Adrenal gland (tissue), 12 donors: ENCODE results near the gene ART3. TPM values are rescaled to one million over a fixed set of nuclear protein-coding genes. Genes with fewer than 3 reads are reported as not detected.

Experiments
- DNase-seq, 7 donors: peaks; one replicate each; pipeline ENCODE4 v3.0.0-alpha.2; 2019 to 2020
- H3K27ac ChIP-seq, 5 donors: fragments of 200-600 bp; sonication (generic) in 4 of 5; 1 replicate in 3 of 5; 2 replicates in 2 of 5; pipeline versions ENCODE4 v1.5.1 to v1.8.0; 2016 to 2020; ENCODE audit warnings: mild to moderate bottlenecking in 1 of 5
- H3K27me3 ChIP-seq: fragments of 200-600 bp; 2 replicates; pipeline ENCODE4 v1.8.0; 2021
- H3K36me3 ChIP-seq, 2 donors: fragments of 200-600 bp; replicated peaks in 1 of 2; 1 replicate in 1 of 2; 2 replicates in 1 of 2; pipeline versions ENCODE4 v1.5.1 to v1.8.0; 2018 to 2022
- H3K4me1 ChIP-seq, 2 donors: fragments of 200-600 bp; replicated peaks in 1 of 2; 1 replicate in 1 of 2; 2 replicates in 1 of 2; pipeline versions ENCODE4 v1.5.1 to v1.8.0; 2018 to 2021
- H3K4me3 ChIP-seq, 4 donors: fragments of 200-600 bp; sonication (generic) in 3 of 4; one replicate each; pipeline ENCODE4 v1.5.1; 2016 to 2018
- H3K9me3 ChIP-seq, 3 donors: fragments of 200-600 bp; sonication (generic) in 1 of 3; replicated peaks in 1 of 3; 1 replicate in 2 of 3; 2 replicates in 1 of 3; pipeline versions ENCODE4 v1.5.1 to v1.8.0; 2016 to 2021
- POLR2A ChIP-seq, 2 donors: fragments of 450-650 bp; IDR thresholded peaks; one replicate each; pipeline ENCODE4 v1.6.1; 2017; ENCODE audit warnings: antibody characterized with exemption in 2 of 2, mild to moderate bottlenecking in 2 of 2, moderate library complexity in 1 of 2
- WGBS, 4 donors: extraction: QIAGEN DNeasy Blood & Tissue Kit in 2 of 4; methylation state at CpG; one replicate each; pipeline versions ENCODE4 v1.1.5 to v1.1.7; 2013 to 2017; 5-methylcytosine and 5-hydroxymethylcytosine counted together
- intact Hi-C, 2 donors: fragments of 100-400 bp; cut with DNase I; formaldehyde crosslinking; loops; one replicate each; pipeline versions ENCODE4 v1.14.1 to v1.15.0; 2022 to 2023
- polyA plus RNA-seq, 3 donors: library from polyadenylated mRNA; stranded (reverse); fragments of 200-250 nt in 2 of 3; fragments of 350-450 nt in 1 of 3; fragmentation: Illumina TruSeq in 1 of 3; extraction: RNeasy Lipid Tissue Mini Kit (QIAGEN cat#74804) in 1 of 3; gene quantifications; one replicate each; pipeline ENCODE4 v1.2.3, GENCODE V29; 2013 to 2014
- total RNA-seq, 9 donors: library from RNA; depleted of rRNA in 4 of 9; stranded (reverse); fragments of >200 nt in 4 of 9; fragments of 120-200 nt in 1 of 9; fragmentation: NEBNext Ultra II Directional in 1 of 9; extraction: Animal tissue kit (Norgen Biotek cat#: 25700) in 1 of 9; gene quantifications; one replicate each; pipeline versions ENCODE4 v1.1.0 to v1.2.4, GENCODE V29; 2013 to 2023
- TF ChIP-seq, protein P1 (sequence below), 6 experiments: fragments of 450-650 bp in 4 of 6; fragments of 200-600 bp in 2 of 6; sonication (generic) in 1 of 6; IDR thresholded peaks; 1 replicate in 5 of 6; 2 replicates in 1 of 6; pipeline versions ENCODE4 v1.5.1 to v1.8.0; 2016 to 2021; ENCODE audit warnings: antibody characterized with exemption in 6 of 6, mild to moderate bottlenecking in 2 of 6, moderate library complexity in 1 of 6
- donor health status: healthy with polysubstance abuse.
- donor health status: Bipolar disorder and iron deficiency.
- donor health status: DM: yes; HTN: yes; CAD: no.
- donor health status: DM: no; HTN: no; CAD: no.
- donor health status: DM: no; HTN: no; CAD: no.
- donor health status: DM: yes; HTN: yes; CAD: no.

Gene ART3
- total and polyA plus RNA-seq, 12 donors, result 0.16 to 1.1 (median 0.70) TPM; not detected in 7

DNA sequence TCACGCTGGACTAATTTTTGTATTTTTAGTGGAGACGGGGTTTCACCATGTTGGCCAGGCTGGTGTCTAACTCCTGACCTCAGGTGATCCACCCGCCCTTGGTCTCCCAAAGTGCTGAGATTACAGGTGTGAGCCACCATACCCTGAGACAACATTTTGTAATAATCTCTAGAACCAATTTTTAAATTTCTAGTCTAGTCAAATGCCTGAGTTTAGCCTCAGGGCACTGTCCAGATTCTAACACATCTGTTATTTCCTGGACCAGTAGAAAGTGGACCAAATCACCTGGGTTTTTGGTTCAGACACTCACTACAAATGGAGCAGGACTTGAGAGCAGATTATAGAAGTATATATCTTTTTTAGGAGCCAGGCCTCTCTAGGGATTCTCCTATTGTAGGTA, 21.6 kb downstream of the ART3 start:
- WGBS, 4 donors, result 79 to 94% (median 91%) methylated on average over 3 of the region's 3 CpGs
- Histone ChIP-seq H3K27ac (no peak overlapping the region), H3K4me3 (no peak overlapping the region), H3K27me3 (no peaks in the 10 kb centered on the region), H3K4me1 (peaks cover 0 to under 1% of the 10 kb centered on the region in 2 donors), H3K9me3 (no peaks in the 10 kb centered on the region), H3K36me3 (no peaks in the 10 kb centered on the region)
- no peak for TF ChIP-seq POLR2A (IDR thresholded peaks at IDR 0.05)
- TF ChIP-seq, protein P1, sequence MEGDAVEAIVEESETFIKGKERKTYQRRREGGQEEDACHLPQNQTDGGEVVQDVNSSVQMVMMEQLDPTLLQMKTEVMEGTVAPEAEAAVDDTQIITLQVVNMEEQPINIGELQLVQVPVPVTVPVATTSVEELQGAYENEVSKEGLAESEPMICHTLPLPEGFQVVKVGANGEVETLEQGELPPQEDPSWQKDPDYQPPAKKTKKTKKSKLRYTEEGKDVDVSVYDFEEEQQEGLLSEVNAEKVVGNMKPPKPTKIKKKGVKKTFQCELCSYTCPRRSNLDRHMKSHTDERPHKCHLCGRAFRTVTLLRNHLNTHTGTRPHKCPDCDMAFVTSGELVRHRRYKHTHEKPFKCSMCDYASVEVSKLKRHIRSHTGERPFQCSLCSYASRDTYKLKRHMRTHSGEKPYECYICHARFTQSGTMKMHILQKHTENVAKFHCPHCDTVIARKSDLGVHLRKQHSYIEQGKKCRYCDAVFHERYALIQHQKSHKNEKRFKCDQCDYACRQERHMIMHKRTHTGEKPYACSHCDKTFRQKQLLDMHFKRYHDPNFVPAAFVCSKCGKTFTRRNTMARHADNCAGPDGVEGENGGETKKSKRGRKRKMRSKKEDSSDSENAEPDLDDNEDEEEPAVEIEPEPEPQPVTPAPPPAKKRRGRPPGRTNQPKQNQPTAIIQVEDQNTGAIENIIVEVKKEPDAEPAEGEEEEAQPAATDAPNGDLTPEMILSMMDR (IDR thresholded peaks at IDR 0.05), result no peak
- intact Hi-C loops, result no loop called here
- no peak for DNase-seq

GRCh38 chr4:76105652-76106051, 31.1 kb downstream of the ART3 start:
- Histone ChIP-seq H3K9me3 (no peaks in the 10 kb centered on the region), H3K4me3 (no peak overlapping the region), H3K4me1 (no peaks in the 10 kb centered on the region), H3K27ac (no peak overlapping the region), H3K27me3 (no peaks in the 10 kb centered on the region), H3K36me3 (no peaks in the 10 kb centered on the region)
- DNase-seq, result no peak
- TF ChIP-seq POLR2A (IDR thresholded peaks at IDR 0.05), result no peak
- TF ChIP-seq, protein P1 (IDR thresholded peaks at IDR 0.05), result no peak
- WGBS, 4 donors, result 65 to 83% (median 80%) methylated on average over 3 of the region's 3 CpGs
- intact Hi-C loops, result no loop called here

- no peak overlapping the region for H3K4me3 ChIP-seq
- intact Hi-C loops, result no loop called here
- H3K36me3 ChIP-seq, result no peaks in the 10 kb centered on the region
- DNase-seq, result no peak
- H3K9me3 ChIP-seq, result no peaks in the 10 kb centered on the region
- TF ChIP-seq, protein P1 (IDR thresholded peaks at IDR 0.05), result no peak
- no peak for TF ChIP-seq POLR2A (IDR thresholded peaks at IDR 0.05)
- H3K27ac ChIP-seq, result no peak overlapping the region
- no peaks in the 10 kb centered on the region for H3K4me1 ChIP-seq
- H3K27me3 ChIP-seq, result no peaks in the 10 kb centered on the region
- 72 to 84% (median 77%) methylated on average over 4 of the region's 4 CpGs for WGBS, 4 donors
These were observed 31.9 kb downstream of the ART3 start for GRCh38 chr4:76106442-76106841.

DNA sequence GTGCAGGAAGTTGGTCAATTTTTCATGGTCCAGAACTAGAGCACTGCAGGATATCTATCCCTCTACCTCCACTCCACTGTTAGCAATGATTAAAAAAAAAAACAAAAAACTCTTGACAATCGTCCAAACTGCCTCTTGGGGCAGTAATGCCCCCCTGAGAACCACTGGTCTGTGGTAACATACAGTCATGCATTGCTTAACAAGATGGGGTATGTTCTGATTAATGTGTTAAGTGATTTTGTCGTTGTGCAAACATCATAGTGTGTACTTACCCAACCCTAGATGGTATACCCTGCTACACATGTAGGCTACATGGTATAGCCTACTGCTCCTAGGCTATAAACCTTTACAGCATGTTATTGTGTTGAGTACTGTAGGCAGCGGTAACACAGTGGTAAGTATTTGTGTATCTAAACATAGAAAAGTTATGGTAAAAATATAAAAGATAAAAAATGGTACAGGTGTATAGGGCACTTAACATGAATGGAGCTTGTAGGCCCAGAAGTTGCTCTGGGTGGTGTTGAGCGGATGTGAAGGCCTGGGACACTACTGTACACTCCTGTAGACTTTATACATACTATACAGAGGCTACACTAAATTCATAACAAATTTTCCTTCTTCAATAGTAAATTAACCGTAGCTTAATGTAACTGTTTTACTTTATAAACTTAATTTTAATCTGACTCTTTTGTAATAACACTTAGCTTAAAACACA, 34.1 kb downstream of the ART3 start:
- 64 to 72% (median 69%) methylated on average over 5 of the region's 5 CpGs for WGBS, 4 donors
- Histone ChIP-seq H3K36me3 (no peaks in the 10 kb centered on the region), H3K9me3 (no peaks in the 10 kb centered on the region), H3K4me1 (no peaks in the 10 kb centered on the region), H3K4me3 (no peak overlapping the region), H3K27me3 (no peaks in the 10 kb centered on the region), H3K27ac (no peak overlapping the region)
- DNase-seq, result no peak
- TF ChIP-seq, protein P1 (IDR thresholded peaks at IDR 0.05), result no peak
- no peak for TF ChIP-seq POLR2A (IDR thresholded peaks at IDR 0.05)
- intact Hi-C loops, result no loop called here
